NK-92 (cell line): ENCODE results near the gene PHKB.

Experiments used
- DNase-seq: peaks from one replicate; lab custom pipeline; 2025; ENCODE audit not compliant: unreplicated experiment; lab: John Stamatoyannopoulos, UW

Gene PHKB

DNA sequence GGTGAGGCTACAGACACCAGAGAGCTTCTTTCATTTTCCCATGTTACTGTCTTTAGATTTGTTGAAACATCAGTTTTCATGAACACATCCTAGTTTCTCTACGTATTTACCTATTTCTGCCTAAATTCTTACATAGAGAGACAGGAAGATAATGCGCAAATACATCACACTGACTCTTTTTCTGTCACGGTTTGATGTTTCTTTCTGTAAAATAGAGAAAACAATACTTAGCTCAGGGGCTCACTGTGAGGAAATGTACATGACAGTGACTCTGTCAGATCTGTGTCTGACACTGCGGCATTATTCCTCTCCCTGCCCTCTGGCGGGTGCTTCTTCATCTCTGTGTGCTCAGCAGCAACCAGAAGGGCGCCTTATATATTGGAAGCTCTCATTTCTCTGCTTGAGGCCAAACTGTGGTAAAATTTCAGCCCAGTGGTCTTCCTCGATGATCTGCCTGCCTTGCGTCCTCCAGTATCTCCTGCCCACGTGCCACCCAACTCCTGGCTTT is 264.1 kb downstream of the PHKB start:
- no peak for DNase-seq

DNA sequence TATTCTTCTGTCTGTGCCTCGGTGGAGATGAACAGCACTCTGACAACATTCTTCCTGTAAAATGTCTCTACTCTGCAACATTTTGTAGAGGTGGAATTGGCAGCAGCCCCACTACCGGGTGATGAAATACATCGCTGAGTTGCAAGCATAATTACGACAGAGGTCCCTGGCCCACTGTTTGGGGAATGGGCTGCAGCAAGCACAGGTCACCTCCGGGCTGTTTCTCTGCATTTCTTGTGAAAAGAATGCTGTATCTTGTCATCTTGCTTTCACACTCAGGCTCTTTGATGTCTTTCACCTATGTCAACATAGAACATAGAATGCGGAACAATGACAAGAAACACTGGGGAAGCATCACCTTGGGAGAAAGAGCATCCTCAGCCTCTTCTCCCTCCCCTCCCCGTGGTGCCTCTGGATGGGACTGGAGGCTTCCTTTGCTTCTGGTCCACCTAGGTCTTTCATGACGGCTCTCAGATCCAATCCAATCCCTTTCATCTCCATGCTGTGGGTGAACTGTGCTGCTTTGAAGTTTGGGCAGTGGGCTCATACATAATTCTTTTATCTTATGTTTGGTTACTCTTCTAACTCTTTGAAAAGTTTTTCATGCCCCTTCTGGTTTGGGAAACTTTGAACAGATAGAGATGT is 265.0 kb downstream of the PHKB start:
- DNase-seq = no peak

DNA sequence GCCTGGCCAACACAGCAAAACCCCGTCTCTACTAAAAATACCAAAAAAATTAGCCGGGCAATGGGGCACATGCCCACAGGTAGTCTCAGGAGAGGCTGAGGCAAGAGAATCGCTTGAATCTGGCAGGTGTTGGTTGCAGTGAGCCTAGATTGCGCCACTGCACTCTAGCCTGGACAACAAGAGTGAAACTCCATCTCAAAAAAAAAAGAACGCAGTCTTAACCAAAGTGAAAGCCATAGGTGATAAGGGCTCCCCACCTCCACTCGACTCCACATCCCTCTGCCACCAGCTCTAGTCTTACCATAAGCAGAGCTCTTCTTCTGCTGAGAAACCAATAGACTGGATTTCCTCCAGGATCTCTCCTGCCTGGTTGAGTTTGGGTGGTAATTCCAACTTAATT is 266.0 kb downstream of the PHKB start:
- no peak for DNase-seq

DNA sequence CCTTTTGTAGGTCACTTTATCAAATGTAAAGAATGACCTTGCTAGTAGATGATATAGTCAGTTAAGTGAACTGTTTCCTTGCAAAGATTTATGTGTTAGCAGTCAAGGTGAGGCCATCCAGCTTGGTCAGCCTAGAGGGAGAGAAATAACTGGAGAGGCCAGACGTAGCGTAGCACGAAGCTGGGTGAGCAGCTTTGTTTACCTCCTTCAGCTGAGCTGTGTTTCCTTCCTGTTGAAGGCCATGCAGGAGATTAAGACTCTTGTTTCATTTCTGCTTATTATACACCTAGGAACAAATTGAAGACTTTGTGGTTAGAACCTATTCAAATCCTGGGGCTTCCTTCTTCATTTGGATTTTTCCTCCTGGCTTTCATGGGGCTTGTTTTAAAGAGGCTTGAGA is 267.1 kb downstream of the PHKB start:
- no peak for DNase-seq

DNA sequence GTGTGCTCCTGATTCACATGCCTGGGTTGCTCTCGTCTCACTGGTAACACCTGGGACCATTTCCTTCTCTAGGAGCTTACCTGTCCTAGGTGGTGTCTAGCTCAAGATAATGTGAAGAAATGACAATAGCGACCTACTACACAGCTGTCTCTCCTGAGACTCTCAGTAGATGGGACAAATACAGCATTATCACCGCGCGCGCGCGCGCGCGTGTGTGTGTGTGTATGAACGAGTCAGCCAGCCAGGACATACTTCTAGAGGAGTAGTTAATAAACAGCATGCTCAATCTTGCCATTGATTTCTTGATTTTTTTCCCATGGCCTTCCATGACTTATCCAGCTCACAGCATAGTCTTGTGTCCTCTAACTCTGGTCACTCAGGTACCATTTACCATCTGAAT is 268.6 kb downstream of the PHKB start:
- DNase-seq = no peak

DNA sequence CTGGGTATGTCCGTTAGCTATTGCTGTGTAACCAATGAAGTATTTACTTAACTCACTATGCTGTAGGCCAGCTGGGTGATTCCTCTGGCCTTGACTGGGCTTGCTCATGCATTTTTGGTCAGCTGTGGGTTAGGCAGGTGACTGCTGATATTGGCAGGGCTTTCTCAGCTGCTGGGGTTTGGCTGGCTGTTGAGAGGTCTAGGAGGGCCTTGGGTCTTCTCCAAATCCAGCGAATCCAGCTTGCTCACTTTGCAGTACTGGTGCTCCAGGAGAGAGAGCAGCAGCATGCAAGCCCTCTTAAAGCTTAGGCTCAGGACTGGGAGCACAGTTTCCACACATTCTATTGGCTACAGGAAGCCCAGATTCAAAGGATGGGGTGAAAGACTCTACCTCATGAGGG is 270.1 kb downstream of the PHKB start:
- no peak for DNase-seq

DNA sequence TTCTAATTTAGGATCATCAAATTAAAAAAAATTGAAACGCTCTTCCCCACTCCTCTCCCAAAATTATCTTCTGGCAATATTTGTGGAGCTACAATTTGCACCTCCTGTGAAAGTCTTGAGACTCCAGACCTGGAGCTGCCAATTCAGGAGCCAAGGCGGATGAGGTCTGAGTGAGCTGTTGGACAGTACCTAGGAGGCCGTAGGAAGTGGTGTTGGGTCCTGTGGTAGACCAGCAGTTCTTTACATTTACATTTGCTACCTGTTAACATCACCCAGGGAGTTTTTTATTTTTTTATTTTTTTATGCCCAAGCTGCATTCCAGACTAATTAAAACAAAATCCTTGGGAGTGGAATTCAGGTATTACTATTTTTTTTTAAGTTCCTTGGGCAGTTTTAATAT is 271.0 kb downstream of the PHKB start:
- DNase-seq = no peak

DNA sequence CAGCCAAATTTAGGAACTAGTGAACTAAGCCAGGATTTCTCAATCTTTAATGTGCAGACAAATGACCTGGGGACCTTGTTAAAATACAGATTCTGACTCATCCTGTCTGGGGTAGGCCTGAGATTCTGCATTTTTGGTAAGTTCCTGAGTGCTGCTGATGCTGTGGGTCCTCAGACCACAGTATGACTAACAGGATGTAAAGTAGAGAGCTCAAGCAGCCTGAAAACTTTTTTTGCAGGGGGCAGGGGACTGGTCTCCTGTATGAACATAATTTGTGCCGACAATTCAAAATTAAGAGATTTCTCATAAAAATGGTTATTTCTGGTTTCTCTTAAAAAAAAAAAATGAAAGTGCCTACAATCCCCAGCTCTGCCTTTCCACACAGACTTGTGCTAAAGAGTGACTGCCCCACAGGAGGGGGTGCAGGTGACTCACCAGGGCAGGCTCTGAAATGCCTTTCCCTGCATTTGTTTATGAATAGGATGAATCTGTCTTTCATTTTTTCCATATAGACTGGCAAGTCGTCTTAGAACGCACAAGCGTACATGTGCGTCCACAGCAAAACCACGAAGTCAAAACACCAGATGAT is 271.5 kb downstream of the PHKB start:
- no peak for DNase-seq

DNA sequence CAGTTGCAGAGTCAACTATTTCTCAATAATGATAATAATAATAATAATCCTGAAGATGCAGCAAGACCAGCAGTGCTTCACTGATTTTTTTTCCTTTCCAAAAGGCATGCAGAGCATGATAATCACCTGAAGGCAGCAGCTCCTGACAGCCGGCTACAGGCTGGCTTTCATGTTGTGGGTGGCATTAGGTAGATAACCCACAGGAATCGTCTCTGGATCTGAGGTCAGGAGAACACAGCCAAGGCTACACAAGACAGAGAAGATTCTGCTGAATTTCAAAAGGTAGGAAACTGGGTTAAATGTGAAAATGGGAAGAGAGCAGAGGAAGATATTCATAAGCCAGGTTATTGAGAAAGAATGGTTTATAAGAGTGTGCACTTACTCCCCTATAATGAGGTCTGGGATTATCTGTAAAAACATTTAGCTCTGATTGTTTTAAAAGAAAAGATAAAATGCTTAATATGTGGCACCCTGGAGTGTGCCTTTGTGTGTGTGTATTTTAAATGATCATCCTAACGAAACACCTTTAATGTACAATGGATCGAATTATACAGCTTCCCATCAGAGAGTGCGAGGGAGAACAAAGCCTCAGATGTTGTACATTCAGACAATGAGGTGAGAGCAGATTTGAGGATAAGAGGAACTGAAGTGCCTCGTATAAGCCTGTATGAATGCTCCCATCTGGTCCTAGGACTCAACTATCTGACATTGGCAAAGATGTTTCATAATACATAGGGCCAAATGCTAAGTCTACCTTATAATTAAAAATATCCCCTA is 273.1 kb downstream of the PHKB start:
- DNase-seq = no peak

DNA sequence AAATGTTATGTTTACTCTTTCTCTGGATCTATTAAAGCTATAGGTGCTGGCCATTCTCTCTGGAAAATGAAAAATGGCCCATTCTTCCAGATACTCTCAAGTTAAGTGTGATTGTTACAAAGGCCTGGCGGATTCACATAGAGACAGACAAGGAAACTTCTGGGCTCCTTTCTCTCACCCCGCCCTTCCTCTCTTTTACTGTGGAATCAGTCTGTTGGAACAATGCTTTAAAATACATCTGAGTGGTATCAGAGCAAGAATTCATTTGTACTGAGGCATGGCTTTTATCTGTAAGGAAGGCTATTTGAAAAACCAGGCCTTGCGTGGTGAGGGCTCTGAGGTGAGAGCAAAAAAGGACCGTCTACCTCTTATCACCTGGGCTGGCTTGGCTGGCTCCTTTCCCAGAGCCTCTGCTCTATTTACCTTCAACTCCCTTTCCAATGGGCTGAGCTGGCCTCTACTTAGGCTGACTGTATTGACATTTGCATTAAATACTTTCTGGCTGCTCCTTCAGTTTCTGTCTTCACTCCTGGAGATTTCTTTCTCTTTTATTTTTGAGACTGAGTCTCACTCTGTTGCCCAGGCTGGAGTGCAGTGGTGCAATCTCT is 274.0 kb downstream of the PHKB start:
- no peak for DNase-seq

DNA sequence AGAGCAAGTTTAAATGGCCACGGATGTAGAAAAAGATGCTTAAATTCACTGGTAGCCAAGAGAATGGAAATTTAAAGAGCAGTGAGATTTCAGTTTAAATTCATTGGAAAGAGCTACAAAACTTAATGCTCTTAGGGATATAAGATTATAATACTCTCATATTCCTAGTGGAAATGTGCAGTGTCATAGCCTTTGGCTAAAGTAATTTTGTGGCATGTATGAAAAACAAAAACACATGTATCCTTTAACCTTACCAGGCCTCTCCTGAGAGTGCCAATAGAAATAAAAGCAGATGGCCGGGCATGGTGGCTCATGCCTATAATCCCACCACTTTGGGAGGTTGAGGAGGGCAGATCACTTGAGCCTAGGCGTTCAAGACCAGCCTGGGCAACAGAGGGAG is 289.2 kb downstream of the PHKB start:
- no peak for DNase-seq
